ENCODE results near the gene TTPAL. TPM values are rescaled to one million over a fixed set of nuclear protein-coding genes. Genes with fewer than 3 reads are reported as not detected.

Gene TTPAL
- total and polyA plus RNA-seq, 9 of the 15 experiments (the other 6 are each of a cell fraction or from before 2014, with no cell fraction given), result 1.1 to 7.0 (median 2.6) TPM

GRCh38 chr20:44504402-44505307 is 29.0 kb downstream of the TTPAL start (continued):
- TF ChIP-seq NFXL1 (CRISPR knock-in tag; IDR thresholded peaks at IDR 0.05) (no peak), PYGO2 (tag; IDR thresholded peaks at IDR 0.05) (no peak), ZNF830 (CRISPR knock-in tag; IDR thresholded peaks at IDR 0.05) (no peak), EP300 (IDR thresholded peaks at IDR 0.05; ENCODE audit: low read length) (no peak)

- Histone ChIP-seq H4K20me1 (replicated peaks; ENCODE audit: control insufficient read depth, insufficient read depth, low read length) (no peaks in the 10 kb centered on the region), H3K4me2 (ENCODE audit: insufficient read depth, low read length) (no peak overlapping the region), H2AFZ (ENCODE audit: low read depth, low read length) (no peak overlapping the region), H3K9ac (ENCODE audit: insufficient read depth in 1 of 2, low read depth in 2 of 2, low read length in 2 of 2) (no peak overlapping the region), H3K79me2 (ENCODE audit: control insufficient read depth, insufficient read depth, low read length) (peaks cover 10% of the 10 kb centered on the region; the same call in 2 of the 3 replicates), H3K36me3 (ENCODE audit: control insufficient read depth, insufficient read depth, low read length) (peaks cover 66% of the 10 kb centered on the region), H3K4me1 (replicated peaks in 1 of 2; ENCODE audit: control insufficient read depth in 2 of 2, insufficient read depth in 2 of 2, low read length in 2 of 2) (no peaks in the 10 kb centered on the region), H3K9me3 (replicated peaks; ENCODE audit: control insufficient read depth, insufficient read depth, low read depth, low read length) (no peaks in the 10 kb centered on the region), H3K27me3 (ENCODE audit: control insufficient read depth in 2 of 2, insufficient read depth in 2 of 2, low read length in 2 of 2) (no peaks in the 10 kb centered on the region), H3K9me1 (ENCODE audit: control insufficient read depth, insufficient read depth, low read length) (peaks cover under 1% of the 10 kb centered on the region), H3K27ac (ENCODE audit: extremely low read depth, low read depth, low read length) (no peak overlapping the region), H3K4me3 (no peak overlapping the region)
- in situ Hi-C loops (cut with MboI), result no loop called here
- CTCF ChIA-PET (ENCODE audit: low intra/inter-chr PET ratio), result no interaction called here
- FAIRE-seq (no peak), ATAC-seq (no peak), DNase-seq (ENCODE audit: extremely low read depth in 1 of 4, low spot score in 3 of 4) (no peak)
- WGBS (ENCODE audit: insufficient coverage, low coverage, missing lambda C conversion rate), result 83% methylated on average over 4 of the region's 4 CpGs
- intact Hi-C loops (cut with micrococcal nuclease), result no loop called here
- POLR2A ChIA-PET, result interaction anchor here (0.6 to 1.3 kb wide), 6 partner anchors 9 to 36 kb away, joined by 3 to 4 read pairs (median 4); no protein-coding TSS in a partner anchor
- BruUV-seq (replicated peaks), result no TSS peak
- TF ChIP-seq RUNX1 (IDR thresholded peaks at IDR 0.05; ENCODE audit: low read depth) (no peak), TBL1XR1 (IDR thresholded peaks at IDR 0.05; ENCODE audit: low read length in 2 of 2) (no peak), ARID4B (CRISPR knock-in tag; IDR thresholded peaks at IDR 0.05) (no peak), CREB3L1 (IDR thresholded peaks at IDR 0.05; ENCODE audit: borderline replicate concordance, low read depth) (no peak)
These were observed 34.1 kb downstream of the TTPAL start for GRCh38 chr20:44509762-44510161.

Data from K562 (cell line).